ENCODE results near the gene NKAIN4.

The NKAIN4 gene

DNA sequence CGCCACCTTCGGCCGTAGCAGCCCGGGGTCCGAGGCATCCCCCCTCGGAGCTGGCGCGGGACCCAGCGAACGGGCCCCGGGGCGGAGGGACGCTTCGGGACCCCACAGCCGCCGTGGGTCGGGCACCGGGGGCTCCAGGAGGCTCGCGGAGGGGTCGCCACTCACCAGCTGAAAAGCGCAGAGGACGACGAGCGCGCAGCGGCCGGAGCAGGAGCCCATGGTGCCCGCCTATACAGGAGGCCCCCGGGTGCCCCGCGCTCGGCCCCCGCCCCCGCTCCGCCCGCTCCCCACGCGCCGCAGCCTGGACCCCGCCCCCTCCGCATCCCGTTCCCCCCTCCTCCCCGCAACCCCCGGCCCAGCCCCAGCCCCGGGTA lies at the start of gene NKAIN4:
Gene NKAIN4, minus strand, starts transcription at position 232 of the 374 bp plus-strand sequence. Its CDS starts 13 bp downstream, at position 219.
- DNase-seq, result no peak

DNA sequence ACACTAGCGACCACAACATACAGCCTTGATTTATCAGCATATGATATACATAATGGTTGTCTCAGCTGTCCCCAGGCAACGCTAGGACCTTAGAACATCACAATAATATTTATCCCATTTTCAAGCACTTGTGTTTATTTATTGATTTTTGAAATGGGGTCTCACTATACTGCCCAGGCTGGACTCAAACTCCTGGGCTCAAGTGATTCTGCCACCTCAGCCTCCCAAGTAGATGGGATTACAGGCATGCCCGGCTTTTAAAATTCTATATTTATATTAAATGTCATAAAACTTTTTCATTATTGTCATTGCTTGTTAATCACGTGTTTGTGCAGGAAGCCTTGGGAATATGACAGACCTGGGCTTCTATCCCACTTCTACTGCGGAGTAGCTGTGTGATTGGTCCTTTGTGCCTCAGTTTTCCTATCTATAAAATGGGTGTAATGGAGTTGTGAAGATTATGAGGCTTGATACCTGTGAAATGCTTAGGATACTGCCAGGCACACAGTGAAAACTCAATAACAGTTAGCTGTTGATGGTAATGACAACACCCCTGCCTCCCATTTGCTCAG lies 48.9 kb upstream of the NKAIN4 start:
- DNase-seq, result no peak

DNA sequence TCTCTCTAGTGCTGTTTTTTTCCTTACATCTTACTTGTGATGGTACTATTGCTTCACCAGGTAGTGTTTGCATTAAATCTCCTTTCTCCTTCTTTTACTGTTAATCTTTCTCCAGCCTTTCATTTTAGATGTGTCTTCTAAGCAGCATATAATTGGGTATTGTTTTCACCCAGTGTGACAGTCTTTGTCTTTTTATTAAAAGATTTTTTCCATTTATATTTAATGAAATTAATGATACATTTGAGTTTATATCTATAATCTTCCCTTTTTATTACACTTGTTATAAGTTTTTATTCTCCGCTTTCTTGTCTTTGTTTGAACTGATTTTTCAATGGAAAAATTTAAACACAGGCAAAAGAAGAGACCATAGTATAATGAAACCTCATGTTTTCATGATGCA lies 47.4 kb upstream of the NKAIN4 start:
- no peak for DNase-seq

DNA sequence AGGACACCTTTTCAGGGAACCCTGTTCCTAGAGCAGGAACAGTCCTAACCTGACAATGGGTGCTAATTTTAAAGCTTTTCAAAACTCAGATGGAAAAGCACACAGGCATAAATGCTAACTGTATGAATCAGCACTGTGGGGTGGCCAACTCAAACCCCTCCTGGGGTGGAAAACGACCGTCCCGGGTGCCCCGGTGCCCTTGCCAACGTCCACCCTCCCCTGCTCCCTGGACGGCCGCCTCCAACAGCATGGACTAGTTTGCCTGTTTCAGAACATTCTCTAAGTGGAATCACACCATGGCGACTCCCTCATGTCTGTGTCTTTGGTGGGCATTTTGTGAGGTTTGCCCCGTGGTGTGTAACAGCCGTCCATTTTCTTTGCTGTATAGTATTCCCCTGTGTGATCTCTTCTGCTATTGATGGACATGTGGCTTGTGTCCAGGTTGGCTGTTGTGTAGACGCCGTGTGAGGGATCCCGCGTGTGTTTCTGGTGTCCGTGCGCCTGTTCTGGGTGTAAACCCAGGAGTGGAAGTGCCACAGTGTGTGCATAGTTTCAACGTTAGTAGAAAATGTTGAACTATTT lies 44.6 kb upstream of the NKAIN4 start:
- no peak for DNase-seq

DNA sequence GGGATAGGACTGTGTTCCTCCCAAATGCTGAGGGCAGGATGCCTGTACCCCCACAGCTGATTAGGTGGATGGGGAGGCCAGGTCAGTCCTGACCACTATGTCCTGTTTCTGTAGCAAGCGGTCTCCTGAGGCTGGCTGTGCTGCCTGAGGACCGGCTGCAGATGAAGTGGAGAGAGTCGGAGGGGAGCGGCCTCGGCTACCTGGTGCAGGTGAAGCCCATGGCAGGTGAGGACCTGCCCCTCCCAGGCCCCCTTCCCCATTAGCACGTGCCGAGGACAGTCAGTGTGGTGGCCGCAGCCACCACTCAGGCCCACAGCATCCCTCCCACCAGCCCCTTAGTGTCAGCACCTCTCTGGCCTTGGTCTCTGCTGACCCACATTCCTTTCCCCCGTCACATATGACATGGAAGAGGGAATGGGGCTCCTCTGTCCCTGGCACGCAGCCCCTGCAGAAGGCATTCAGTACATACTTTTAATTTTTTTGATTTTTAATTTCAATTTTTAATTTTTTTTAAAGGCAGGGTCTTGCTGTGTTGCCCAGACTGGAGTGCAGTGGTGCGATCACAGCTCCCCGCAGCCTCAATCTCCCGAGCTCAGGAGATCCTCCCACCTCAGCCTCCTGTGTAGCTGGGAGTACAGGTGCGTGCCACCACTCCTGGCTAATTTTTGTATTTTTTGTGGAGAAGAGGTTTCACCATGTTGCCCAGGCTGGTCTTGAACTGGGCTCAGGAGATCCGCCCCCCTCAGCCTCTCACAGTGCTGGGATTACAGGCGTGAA lies 43.7 kb upstream of the NKAIN4 start:
- DNase-seq, result no peak

DNA sequence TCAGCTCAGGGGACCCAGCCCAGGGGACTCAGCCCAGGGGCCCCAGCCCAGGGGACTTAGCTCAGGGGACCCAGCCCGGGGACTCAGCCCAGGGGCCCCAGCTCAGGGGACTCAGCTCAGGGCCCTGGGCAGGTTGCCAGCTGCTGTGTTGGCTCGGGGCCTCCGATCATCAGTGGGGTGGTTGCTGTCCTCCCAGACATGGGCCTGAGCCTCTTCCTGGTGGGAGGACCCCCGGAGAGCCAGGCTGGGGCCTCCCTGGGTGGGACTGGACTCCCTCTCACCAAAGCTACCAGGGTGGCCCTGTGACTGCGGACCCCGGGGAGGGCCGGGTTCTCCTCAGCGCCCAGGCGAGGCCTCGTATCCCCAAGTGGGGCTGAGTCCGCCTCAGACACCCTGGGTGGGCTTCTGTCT lies 43.1 kb upstream of the NKAIN4 start:
- no peak for DNase-seq

DNA sequence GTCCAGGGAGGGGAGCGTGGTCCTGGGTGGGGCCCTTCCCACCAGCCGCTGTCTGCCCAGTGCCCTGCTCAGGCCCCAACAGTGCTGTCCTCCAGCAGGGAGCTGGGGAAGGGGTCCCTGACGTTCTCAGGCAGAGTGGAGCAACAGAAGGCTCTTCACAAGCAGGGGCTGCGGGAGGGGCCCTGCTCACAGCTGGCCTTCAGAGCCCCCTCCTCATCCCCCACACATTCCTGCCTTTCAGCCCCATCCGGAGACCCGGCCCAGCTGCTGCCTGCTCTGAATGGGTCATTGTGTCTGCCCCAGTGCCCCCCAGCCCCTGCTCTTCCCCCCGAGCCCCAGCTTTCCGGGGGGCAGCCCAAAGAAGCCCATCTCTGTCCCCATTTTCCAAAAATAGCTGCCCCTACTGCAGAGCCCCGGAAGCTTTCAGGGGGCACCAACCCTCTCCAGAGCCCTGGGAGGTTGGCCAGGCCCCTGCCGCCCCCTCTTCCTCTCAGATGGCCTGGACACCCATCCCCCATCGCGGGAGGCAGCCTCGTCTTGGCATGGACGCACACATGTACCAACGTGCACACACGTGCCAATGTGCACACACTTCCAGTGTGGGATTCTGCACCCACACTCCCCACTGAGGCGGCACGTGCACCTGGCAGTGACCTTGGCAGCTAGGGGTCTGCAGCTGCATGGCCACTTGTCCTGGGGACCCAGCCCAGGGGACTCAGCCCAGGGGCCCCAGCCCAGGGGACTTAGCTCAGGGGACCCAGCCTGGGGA lies 42.5 kb upstream of the NKAIN4 start:
- no peak for DNase-seq

DNA sequence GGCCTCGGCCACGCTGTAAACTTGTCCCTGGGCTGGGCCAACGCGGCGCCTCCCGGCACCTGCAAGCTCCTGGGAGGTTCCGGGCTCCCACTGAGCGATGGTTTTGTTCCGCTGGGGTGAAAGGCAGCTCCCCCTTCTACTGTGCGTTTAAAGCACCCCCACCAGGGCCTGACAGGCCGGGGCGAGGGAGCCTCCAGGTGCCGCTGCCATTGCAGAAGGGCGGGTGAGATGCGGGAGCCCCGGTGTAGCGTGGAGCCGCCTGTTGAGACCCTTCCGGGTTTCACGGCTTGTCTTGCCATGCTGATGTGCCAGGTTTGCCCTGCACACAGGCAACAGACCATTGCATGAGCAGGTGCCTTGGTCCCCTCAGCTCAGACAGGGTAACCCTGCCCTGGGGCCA lies 41.6 kb upstream of the NKAIN4 start:
- DNase-seq, result no peak

DNA sequence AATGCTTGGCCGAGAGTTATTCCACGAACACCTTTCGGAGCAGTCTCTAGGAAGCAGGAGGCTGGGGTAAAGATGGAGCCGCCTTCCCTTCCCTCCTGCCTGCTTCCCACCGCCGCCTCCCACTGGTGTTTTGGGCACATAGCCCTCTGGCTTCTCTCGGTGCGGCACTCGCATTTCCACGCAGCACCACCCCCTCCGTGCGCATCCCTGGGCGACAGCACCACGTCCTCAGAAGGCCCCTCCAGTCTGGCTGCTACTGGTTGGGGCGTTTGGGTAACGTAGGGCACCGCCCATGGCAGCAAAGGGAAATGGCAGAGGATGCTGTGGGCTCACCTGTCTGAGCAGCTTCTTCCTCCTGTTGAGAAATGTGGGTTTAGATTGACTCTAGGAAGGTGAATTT lies 41.2 kb upstream of the NKAIN4 start:
- DNase-seq, result no peak

DNA sequence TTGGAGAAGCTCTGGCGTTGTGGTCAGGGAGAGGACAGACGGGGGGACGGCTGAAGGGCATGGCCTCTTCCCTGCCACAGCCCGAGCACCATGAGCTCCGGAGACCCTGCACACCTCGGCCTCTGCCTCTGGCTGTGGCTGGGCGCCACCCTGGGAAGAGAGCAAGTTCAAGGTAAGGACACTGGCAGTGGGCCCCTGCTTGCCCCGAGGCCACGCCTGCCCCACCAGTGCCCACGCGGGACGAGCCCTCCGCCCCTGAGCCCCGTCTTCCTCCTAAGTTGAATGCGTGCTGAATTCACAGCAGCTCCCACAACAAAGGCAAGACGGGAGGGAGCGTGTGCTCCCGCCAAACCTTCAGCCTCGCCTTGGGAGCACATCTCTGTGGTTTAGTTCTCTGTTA lies 40.8 kb upstream of the NKAIN4 start:
- DNase-seq, result no peak

DNA sequence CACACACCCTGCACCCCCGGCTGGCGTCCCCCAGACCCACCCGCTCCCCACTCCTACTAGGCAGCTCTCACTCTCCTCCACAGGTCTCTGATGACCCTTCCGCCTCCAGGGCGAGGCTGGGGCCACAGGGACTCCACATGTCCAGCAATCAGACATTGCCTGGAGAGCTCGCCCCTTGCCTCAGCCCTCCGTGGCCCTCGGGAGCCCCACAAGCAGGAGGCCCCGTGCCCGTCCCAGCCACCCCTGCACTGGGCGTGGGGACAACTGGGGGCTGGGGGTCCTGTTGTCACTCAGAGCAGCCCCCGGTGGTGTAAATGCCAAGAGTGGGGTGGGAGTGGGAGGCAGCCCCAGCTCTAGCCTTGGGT lies 40.3 kb upstream of the NKAIN4 start:
- no peak for DNase-seq

DNA sequence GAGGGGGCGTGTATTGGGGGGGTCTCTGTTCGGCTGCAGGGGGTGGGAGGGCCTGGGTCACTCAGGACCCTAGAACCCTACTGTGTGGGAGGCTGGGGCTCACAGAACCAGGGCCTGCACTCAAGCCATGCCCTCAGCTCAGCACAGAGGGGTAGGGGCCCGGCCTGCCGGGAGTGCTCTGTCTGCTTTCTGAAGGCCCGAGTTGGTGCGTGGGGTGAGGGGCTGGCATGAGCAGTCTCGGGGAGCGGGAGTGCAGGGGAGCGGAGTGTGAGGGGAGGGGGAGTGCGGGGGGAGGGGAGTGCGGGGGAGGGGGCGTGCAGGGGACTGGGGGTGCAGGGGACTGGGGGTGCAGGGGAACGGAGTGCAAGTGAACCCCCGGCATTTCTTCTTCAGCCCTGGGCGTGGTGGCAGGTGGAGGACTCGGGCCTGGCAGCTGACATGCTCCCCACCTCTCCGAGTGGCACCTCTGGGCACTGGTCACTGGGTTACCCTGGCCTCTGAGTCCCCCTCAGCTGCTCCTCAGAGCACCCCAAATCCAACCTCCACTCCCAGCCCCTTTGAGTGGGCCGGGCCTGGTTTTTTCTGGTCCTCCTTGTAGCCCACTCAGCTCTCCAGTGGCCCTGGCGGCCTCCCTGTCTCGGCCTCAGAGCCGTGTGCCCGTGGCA lies 39.7 kb upstream of the NKAIN4 start:
- no peak for DNase-seq

DNA sequence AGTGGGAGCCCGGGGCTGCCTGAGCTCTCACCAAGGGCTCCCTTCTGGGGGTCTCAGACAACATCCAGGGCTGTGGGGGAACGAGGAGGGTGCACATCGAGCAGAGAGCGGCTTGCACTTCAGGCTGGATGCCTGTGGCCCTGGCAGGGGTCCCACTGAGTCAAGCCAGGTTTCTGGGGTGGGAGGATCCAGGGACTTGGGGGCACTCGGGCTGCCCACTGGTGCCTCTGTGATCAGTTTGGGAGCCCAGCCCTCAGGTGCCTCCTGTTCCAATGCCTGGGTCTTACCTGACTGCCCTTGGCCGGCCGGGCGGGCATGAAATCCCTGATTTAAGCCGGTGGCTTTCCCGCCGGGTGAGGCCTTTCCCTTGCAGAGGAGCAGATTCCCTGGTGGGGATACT lies 39.2 kb upstream of the NKAIN4 start:
- DNase-seq, result no peak

DNA sequence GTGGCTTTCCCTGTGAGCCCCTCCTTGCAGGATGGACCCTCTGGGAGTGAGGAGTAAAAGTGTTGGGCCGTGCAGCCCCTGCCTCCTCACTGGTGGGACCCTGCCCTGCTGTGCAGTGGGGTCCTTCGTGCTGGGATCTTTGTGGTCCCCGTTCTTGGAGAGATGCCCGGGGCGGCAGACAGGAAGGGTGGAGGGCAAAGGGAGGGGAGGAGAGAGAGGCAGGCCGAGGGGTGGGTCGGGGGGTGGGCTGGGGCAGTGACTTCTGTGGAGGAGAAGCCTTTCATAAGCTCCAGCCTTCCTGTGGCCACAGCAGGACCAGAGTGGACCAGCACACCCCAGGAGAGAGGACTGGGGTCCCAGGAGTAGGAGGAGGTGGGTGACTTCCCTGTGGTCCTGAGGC lies 38.6 kb upstream of the NKAIN4 start, which contains the start of gene COL20A1:
Gene COL20A1, plus strand, starts transcription at position 283 of the 400 bp plus-strand sequence. CDS start 1,922 bp downstream, outside the sequence.
- no peak for DNase-seq

DNA sequence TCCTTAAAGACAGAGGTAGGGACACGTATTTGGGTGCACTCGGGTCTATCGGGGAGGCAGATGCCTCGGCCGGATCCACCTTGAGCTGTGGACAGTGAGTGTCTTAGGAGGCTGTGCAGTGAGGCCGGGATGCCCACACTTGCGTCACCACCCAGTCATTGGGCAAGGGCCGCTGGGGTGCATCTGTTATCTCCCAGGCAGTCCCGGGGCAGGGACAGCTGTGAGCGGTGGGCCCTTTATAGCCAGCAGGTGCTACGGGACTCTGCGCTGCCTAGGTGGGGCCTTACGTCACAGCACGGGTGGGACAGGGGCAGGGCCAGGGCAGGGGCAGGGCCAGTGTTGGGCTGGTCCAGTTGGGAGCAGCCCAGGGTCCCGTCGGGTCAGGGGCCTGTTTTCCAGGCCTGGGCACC lies 38.0 kb upstream of the NKAIN4 start:
- DNase-seq, result no peak

DNA sequence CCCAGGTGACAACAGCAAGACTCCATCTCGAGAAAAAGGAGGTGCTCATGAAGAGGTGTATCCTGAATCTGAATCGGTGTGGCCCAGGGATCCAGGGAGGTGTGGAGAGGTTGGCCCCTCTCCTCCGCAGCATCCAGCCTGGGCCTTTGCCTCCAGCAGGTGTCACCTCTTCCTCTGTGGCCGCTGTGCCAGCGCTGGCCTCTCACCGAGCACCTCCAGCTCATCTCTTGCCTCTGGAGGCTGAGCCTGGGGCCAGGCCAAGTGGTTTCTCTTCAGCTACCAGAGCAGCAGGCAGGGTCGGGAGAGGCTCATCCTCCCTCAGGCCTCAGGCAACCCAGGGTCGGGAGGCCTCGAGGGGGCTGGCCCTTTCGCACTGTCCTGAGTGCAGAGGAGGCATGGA lies 37.5 kb upstream of the NKAIN4 start:
- DNase-seq, result no peak

DNA sequence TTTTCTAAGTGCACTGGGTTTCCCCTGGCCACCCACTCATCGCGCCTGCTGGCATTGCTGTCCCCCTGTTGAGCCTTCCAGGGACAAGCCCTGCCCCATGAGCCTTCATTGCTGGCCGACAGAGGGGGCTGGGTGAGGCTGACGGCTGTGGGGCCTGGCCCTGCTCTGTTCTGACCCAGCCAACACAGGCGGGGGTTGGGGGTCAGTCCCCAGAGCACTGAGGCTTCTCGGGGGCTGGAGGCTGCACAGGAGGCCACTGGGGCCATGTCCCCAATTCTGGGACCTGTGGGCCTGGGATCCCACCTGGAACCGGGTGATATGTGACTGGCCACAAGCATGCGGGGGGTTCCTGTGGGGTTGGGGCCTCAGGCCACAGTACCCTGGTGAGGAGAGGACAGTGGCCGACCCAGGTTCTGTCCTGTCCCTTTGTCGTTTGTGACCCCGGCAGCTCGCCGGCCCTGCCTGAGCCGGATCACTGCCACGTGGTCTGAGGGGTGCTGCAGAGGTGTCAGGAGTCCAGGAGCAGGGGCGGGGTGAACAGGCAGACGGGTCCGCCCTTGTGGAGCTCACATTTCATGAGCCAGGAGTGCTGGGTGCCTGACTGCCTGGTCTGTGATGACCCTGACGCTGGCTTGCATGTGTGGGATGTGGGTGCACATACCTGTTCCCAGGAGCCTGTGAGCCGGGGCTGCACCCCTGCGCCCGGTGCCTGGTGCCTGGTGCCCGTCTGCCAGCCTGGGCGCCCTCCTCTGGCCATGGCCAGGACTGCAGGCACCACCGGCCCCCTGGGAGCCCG lies 36.6 kb upstream of the NKAIN4 start:
- DNase-seq, result peak; percentile 72

DNA sequence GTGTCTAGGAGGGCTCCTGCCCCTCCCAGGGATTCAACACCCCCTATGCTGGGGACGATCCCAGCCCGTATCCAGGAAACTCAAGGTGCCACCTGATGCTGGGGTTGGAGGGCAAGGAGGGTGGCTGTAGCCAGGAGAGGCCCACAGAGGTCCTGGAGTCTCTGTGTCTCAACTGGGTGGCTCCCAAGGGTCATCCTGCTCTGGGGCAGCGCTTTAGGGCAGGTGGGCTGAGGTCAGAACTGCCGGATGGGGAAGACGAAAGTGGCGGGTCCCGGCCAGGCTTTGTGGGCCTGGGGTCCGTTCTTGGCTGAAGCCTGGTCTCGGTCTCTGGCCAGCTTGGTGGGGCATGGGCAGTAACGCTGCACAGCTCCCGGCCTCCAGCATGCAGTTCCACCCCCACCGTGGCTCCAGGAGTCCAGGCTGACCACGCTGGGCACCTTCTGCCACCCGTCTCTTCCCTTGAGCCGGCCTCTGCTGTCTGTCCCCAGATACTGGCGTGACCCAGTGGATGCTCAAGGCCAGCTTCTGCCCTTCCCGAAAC lies 35.9 kb upstream of the NKAIN4 start:
- DNase-seq, result no peak

DNA sequence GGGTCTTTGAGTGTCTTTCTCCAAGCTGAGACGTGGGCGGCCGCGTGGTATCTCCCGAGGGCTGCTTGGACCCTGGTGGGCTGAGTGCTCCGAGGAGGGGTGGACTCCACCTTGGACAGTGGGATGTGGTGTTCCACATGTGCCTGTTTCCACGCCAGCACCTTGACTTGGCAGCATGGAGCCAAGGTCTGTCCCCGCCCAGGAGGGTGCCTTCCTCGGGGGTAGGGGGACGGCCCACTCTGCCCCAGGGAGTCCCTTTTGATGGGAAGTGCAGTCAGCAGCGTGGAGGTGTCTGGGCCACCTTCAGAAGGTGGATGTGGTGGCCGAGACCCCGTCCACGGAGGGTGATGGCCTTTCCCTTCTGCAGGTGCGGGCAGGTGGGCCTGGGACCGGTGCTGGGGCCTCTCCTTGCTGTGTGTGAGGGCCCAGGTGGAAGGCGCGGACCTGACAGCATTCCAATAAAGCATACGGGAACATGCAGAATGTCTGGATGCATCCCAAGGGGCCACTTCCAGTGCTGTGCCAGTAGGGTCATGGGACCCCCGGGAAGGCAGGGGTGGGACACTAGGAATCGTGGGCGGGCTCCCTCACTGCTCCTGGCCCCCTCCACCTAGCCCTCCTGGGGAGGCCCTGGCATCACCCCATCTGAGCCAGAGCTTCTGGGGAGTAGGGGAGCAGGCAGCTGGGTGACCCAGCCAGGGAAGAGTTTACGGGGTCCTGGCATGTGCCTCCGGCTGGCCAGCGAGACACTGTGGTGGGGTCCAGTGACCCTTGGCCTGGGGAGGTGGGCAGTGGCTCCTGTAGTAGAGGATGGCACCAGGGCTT lies 35.3 kb upstream of the NKAIN4 start:
- no peak for DNase-seq

DNA sequence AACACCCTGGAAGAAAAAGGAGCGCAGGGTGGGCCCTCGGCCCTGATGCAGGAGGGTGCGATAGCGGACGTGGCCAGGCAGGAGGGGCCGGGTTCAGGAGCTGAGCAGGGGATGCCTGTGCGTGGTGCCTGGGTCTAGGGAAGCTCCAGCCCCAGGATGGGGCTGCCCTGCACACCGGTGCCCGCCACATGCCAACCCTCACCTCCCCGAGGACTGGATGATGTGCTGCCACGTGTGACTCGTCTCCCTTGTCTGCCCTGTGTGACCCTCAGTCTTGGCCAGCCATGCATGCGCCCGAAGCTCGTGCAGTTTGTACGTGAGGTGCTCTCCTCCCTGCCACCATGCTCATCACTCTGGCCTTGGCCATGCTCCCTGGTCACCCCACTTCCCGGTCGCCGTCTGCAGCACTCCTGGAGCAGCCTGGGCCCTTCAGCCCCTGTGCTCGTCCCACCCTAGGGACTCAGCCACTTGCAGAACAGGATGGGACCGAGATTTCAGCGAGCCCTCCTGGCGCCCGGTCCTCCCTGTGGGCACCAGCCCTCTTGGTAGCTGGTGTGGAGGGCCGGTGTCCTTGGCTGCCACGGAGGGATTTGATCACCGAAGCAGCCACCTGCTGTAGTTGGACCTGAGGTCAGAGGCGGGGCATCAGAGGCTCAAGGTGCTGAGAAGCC lies 34.5 kb upstream of the NKAIN4 start:
- DNase-seq, result no peak
